Sigmoid colon (tissue), 7 donors: ENCODE measurements around the gene AMBP. TPM values are rescaled to one million over a fixed set of nuclear protein-coding genes. Genes with fewer than 3 reads are reported as not detected.

Source experiments
- DNase-seq: peaks from one replicate; pipeline ENCODE4 v3.0.0-alpha.2; 2019
- H3K27ac ChIP-seq, 4 donors: fragments of 200-600 bp; sonication (generic); one replicate each; pipeline ENCODE4 v1.5.1; 2016 to 2019; ENCODE audit warnings: mild to moderate bottlenecking in 1 of 4
- H3K27me3 ChIP-seq, 3 donors: fragments of 200-600 bp; sonication (generic); one replicate each; pipeline ENCODE4 v1.5.1; 2019; ENCODE audit warnings: mild to moderate bottlenecking in 1 of 3
- H3K36me3 ChIP-seq, 4 donors: fragments of 200-600 bp; sonication (generic); one replicate each; pipeline ENCODE4 v1.5.1; 2016 to 2019
- H3K4me1 ChIP-seq, 4 donors: fragments of 200-600 bp; sonication (generic); one replicate each; pipeline ENCODE4 v1.5.1; 2017 to 2019
- H3K4me3 ChIP-seq, 4 donors: fragments of 200-600 bp; sonication (generic); one replicate each; pipeline ENCODE4 v1.5.1; 2017 to 2019; ENCODE audit warnings: mild to moderate bottlenecking in 2 of 4, moderate library complexity in 1 of 4
- H3K9me3 ChIP-seq, 4 donors: fragments of 200-600 bp in 3 of 4; sonication (generic) in 3 of 4; one replicate each; pipeline versions ENCODE4 v1.5.1 to v1.6.1; 2013 to 2019
- CTCF ChIP-seq, 4 experiments: fragments of 450-650 bp in 3 of 4; fragments of 200-600 bp in 1 of 4; IDR thresholded peaks; one replicate each; pipeline ENCODE4 v1.5.1; 2016 to 2019; ENCODE audit warnings: antibody characterized with exemption in 4 of 4, mild to moderate bottlenecking in 3 of 4, moderate library complexity in 2 of 4
- EP300 ChIP-seq, 4 donors: sonication (generic); formaldehyde crosslinking; IDR thresholded peaks; one replicate each; pipeline ENCODE4 v1.6.1; 2017; ENCODE audit warnings: antibody characterized with exemption in 4 of 4
- POLR2A ChIP-seq, 2 donors: fragments of 450-650 bp; IDR thresholded peaks; one replicate each; pipeline ENCODE4 v1.6.1; 2016; ENCODE audit warnings: antibody characterized with exemption in 2 of 2, mild to moderate bottlenecking in 2 of 2, moderate library complexity in 2 of 2
- POLR2AphosphoS5 ChIP-seq, 4 donors: sonication (generic); formaldehyde crosslinking; IDR thresholded peaks; one replicate each; pipeline ENCODE4 v1.6.1; 2017; ENCODE audit warnings: antibody characterized with exemption in 4 of 4
- WGBS, 2 donors: extraction: QIAGEN DNeasy Blood & Tissue Kit; methylation state at CpG; one replicate each; pipeline ENCODE4 v1.1.7; 2013; 5-methylcytosine and 5-hydroxymethylcytosine counted together
- intact Hi-C: fragments of 100-400 bp; cut with DNase I; formaldehyde crosslinking; loops from one replicate; pipeline ENCODE4 v1.15.1; 2023
- polyA plus RNA-seq, 3 donors: library from polyadenylated mRNA; stranded (reverse); fragments of 200-250 nt; gene quantifications; one replicate each; pipeline ENCODE4 v1.2.3, GENCODE V29; 2013
- total RNA-seq, 4 donors: library from RNA; depleted of rRNA; stranded (reverse); fragments of >200 nt; gene quantifications; one replicate each; pipeline ENCODE4 v1.1.0, GENCODE V29; 2016
- donor health status: healthy with polysubstance abuse.
- donor health status: Bipolar disorder and iron deficiency.
- donor health status: healthy.

AMBP gene
- total and polyA plus RNA-seq, 7 donors: 0.66 TPM; not detected in 6

GRCh38 chr9:114087721-114088120 lies 9.6 kb upstream of the AMBP start:
- no peaks in the 10 kb centered on the region for H3K4me1 ChIP-seq
- no peaks in the 10 kb centered on the region for H3K27me3 ChIP-seq
- no peaks in the 10 kb centered on the region for H3K9me3 ChIP-seq
- H3K36me3 ChIP-seq: no peaks in the 10 kb centered on the region
- intact Hi-C loops: no loop called here
- TF ChIP-seq EP300 (IDR thresholded peaks at IDR 0.05): no peak
- TF ChIP-seq POLR2AphosphoS5 (IDR thresholded peaks at IDR 0.05): no peak
- no peak for TF ChIP-seq CTCF (IDR thresholded peaks at IDR 0.05)
- TF ChIP-seq POLR2A (IDR thresholded peaks at IDR 0.05): no peak
- no peak overlapping the region for H3K4me3 ChIP-seq
- WGBS, 2 donors: 71 to 73% methylated on average over 7 of the region's 7 CpGs
- H3K27ac ChIP-seq: no peak overlapping the region
- peak; percentile 30 for DNase-seq

DNA sequence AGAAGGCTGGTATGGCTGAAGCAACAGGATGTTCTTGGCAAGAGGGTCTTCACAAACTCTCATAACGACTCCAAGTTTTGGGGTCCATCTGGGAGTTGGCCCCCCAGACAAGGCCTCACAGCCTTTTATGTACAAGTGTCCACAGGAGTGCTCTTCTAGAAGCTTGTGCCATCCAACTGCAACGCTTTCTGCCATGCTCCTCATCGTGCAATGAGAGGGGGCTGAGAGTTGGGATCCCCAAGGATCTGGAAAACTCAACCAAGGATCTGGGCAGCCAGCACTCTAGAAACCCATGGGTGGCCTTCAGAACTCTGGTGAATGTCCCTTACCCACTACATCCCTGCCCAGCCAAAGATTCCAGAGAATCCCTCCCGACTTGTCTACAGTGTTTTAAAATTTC lies 8.5 kb upstream of the AMBP start:
- intact Hi-C loops: no loop called here
- Histone ChIP-seq H3K4me3 (no peak overlapping the region), H3K27me3 (no peaks in the 10 kb centered on the region), H3K4me1 (no peaks in the 10 kb centered on the region), H3K27ac (no peak overlapping the region), H3K9me3 (no peaks in the 10 kb centered on the region), H3K36me3 (no peaks in the 10 kb centered on the region)
- 90 to 91% methylated on average over 4 of the region's 4 CpGs for WGBS, 2 donors
- TF ChIP-seq CTCF (IDR thresholded peaks at IDR 0.05) (no peak), EP300 (IDR thresholded peaks at IDR 0.05) (no peak), POLR2AphosphoS5 (IDR thresholded peaks at IDR 0.05) (no peak), POLR2A (IDR thresholded peaks at IDR 0.05) (no peak)
- peak; percentile 34 for DNase-seq

GRCh38 chr9:114086009-114086408 lies 7.9 kb upstream of the AMBP start:
- DNase-seq: peak; percentile 44
- 83 to 88% methylated on average over 6 of the region's 6 CpGs for WGBS, 2 donors
- Histone ChIP-seq H3K36me3 (no peaks in the 10 kb centered on the region), H3K4me1 (no peaks in the 10 kb centered on the region), H3K4me3 (no peak overlapping the region), H3K9me3 (no peaks in the 10 kb centered on the region), H3K27me3 (no peaks in the 10 kb centered on the region), H3K27ac (no peak overlapping the region)
- TF ChIP-seq POLR2A (IDR thresholded peaks at IDR 0.05) (no peak), CTCF (IDR thresholded peaks at IDR 0.05) (no peak), POLR2AphosphoS5 (IDR thresholded peaks at IDR 0.05) (no peak), EP300 (IDR thresholded peaks at IDR 0.05) (no peak)
- intact Hi-C loops: no loop called here

GRCh38 chr9:114085387-114085789 lies 7.3 kb upstream of the AMBP start:
- WGBS, 2 donors: 91 to 94% methylated on average over 9 of the region's 9 CpGs

More at GRCh38 chr9:114085387-114085789, 7.3 kb upstream of the AMBP start:
- H3K36me3 ChIP-seq: no peaks in the 10 kb centered on the region
- no peak overlapping the region for H3K4me3 ChIP-seq
- H3K4me1 ChIP-seq: no peaks in the 10 kb centered on the region
- H3K9me3 ChIP-seq: no peaks in the 10 kb centered on the region
- intact Hi-C loops: no loop called here
- peak; percentile 48 for DNase-seq
- H3K27me3 ChIP-seq: no peaks in the 10 kb centered on the region
- TF ChIP-seq POLR2A (IDR thresholded peaks at IDR 0.05) (no peak), POLR2AphosphoS5 (IDR thresholded peaks at IDR 0.05) (no peak), EP300 (IDR thresholded peaks at IDR 0.05) (no peak), CTCF (IDR thresholded peaks at IDR 0.05) (no peak)
- H3K27ac ChIP-seq: no peak overlapping the region
